Astrocyte (in vitro differentiated cells and primary cell): ENCODE results near the gene MADD. TPM values are rescaled to one million over a fixed set of nuclear protein-coding genes. Genes with fewer than 3 reads are reported as not detected.

Experiments used
- DNase-seq: peaks from one replicate; pipeline ENCODE4 v3.0.0-alpha.2; 2010; ENCODE audit warnings: low read depth
- FAIRE-seq: peaks from 2 replicates; lab custom pipeline; 2011; peaks lifted over from hg19 to GRCh38; lab: Jason Lieb, UNC
- H2AFZ ChIP-seq: 2 replicates; pipeline ENCODE4 v1.6.0; 2012; ENCODE audit warnings: low read depth, low read length, inconsistent platforms
- H3K27ac ChIP-seq: 2 replicates; pipeline ENCODE4 v1.5.1; 2011; ENCODE audit warnings: low read depth, low read length, inconsistent platforms
- H3K27me3 ChIP-seq: 2 replicates; pipeline ENCODE4 v1.6.0; 2011; ENCODE audit warnings: low read length, inconsistent platforms; ENCODE audit not compliant: insufficient read depth
- H3K36me3 ChIP-seq: 2 replicates; pipeline ENCODE4 v1.5.1; 2011; ENCODE audit warnings: low read length, inconsistent platforms; ENCODE audit not compliant: insufficient read depth
- H3K4me1 ChIP-seq: 2 replicates; pipeline ENCODE4 v1.5.1; 2011; ENCODE audit warnings: low read length, inconsistent platforms; ENCODE audit not compliant: insufficient read depth
- H3K4me2 ChIP-seq: 2 replicates; pipeline ENCODE4 v1.6.0; 2012; ENCODE audit warnings: low read length, inconsistent platforms
- H3K4me3 ChIP-seq: 2 replicates; pipeline ENCODE4 v1.5.1; 2011; ENCODE audit warnings: low read depth, mild to moderate bottlenecking, low read length, inconsistent platforms; ENCODE audit not compliant: insufficient read depth
- H3K79me2 ChIP-seq: 2 replicates; pipeline ENCODE4 v1.6.0; 2012; ENCODE audit warnings: mild to moderate bottlenecking, low read length, inconsistent platforms; ENCODE audit not compliant: insufficient read depth
- H3K9ac ChIP-seq: 2 replicates; pipeline ENCODE4 v1.6.0; 2012; ENCODE audit warnings: mild to moderate bottlenecking, low read length, inconsistent platforms
- H3K9me3 ChIP-seq: 2 replicates; pipeline ENCODE4 v1.5.1; 2012; ENCODE audit warnings: low read depth, mild to moderate bottlenecking, low read length, inconsistent platforms; ENCODE audit not compliant: insufficient read depth
- H4K20me1 ChIP-seq: 2 replicates; pipeline ENCODE4 v1.6.0; 2012; ENCODE audit warnings: low read length, inconsistent platforms; ENCODE audit not compliant: insufficient read depth
- H3K27ac Mint-ChIP-seq: one replicate; pipeline ENCODE4 v1.8.0; 2021; ENCODE audit warnings: mild to moderate bottlenecking, mixed read lengths; ENCODE audit not compliant: unreplicated experiment
- H3K27me3 Mint-ChIP-seq: one replicate; pipeline ENCODE4 v1.8.0; 2021; ENCODE audit warnings: low read depth, mixed read lengths; ENCODE audit not compliant: unreplicated experiment
- H3K36me3 Mint-ChIP-seq: one replicate; pipeline ENCODE4 v1.8.0; 2021; ENCODE audit warnings: low read depth, mixed read lengths; ENCODE audit not compliant: unreplicated experiment
- H3K4me1 Mint-ChIP-seq: one replicate; pipeline ENCODE4 v1.8.0; 2021; ENCODE audit warnings: low read depth, mixed read lengths; ENCODE audit not compliant: unreplicated experiment
- H3K4me3 Mint-ChIP-seq: one replicate; pipeline ENCODE4 v1.8.0; 2021; ENCODE audit warnings: mild to moderate bottlenecking, moderate library complexity, mixed read lengths; ENCODE audit not compliant: unreplicated experiment
- H3K9me3 Mint-ChIP-seq: one replicate; pipeline ENCODE4 v1.8.0; 2021; ENCODE audit warnings: mild to moderate bottlenecking, mixed read lengths; ENCODE audit not compliant: unreplicated experiment
- EZH2 ChIP-seq: IDR thresholded peaks from 2 replicates; pipeline ENCODE4 v1.6.1; 2012; ENCODE audit warnings: mild to moderate bottlenecking, low read length, inconsistent platforms; ENCODE audit not compliant: insufficient read depth
- total RNA-seq: library from RNA; stranded (reverse); gene quantifications from 2 replicates; pipeline ENCODE4 v1.2.1, GENCODE V29; 2021
- TF ChIP-seq, protein P1 (sequence below): IDR thresholded peaks from 2 replicates; pipeline ENCODE4 v1.5.1; 2011; ENCODE audit warnings: low read depth, mild to moderate bottlenecking, inconsistent platforms, low read length, moderate library complexity; ENCODE audit not compliant: insufficient read depth

Gene MADD
- total RNA-seq, 1 donor from 2014 or later, result 22.9 TPM

DNA sequence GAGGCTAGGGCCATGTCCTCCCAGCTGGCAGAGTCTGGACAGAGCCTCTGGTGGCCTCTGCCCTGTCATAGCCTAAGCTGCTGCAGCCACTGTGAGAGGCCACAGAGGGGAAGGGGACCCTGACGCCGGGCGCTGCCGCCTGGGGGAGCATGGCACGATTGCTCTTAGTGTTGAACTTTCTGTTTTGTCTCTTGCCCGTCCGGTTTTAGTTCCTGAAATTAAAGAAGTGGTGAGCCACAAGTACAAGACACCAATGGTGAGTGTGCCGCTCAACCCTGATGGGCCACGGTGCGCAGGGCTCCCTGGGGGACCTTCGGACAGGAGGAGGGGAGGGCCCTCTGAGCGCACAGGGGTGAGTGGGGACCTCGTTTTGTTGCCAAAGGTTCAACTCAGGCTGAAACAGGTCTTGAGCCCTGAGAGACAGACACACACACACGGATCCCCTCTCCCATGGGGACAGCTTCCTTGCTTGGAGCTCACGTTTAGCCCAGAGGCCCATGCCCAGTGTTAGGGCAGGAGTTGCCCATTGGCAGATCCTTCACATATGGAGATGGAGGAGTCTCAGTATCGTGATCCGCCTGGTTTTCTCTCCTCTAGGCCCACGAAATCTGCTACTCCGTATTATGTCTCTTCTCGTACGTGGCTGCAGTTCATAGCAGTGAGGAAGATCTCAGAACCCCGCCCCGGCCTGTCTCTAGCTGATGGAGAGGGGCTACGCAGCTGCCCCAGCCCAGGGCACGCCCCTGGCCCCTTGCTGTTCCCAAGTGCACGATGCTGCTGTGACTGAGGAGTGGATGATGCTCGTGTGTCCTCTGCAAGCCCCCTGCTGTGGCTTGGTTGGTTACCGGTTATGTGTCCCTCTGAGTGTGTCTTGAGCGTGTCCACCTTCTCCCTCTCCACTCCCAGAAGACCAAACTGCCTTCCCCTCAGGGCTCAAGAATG, 58.8 kb downstream of the MADD start:
- Histone ChIP-seq H3K9me3 (no peaks in the 10 kb centered on the region), H3K27ac (no peak overlapping the region), H3K36me3 (no peaks in the 10 kb centered on the region), H3K4me2 (no peak overlapping the region), H3K4me1 (no peaks in the 10 kb centered on the region), H3K27me3 (no peaks in the 10 kb centered on the region), H2AFZ (no peak overlapping the region), H3K4me3 (no peak overlapping the region), H3K9ac (no peak overlapping the region), H4K20me1 (no peaks in the 10 kb centered on the region), H3K79me2 (no peaks in the 10 kb centered on the region)
- DNase-seq, result no peak
- Mint-ChIP-seq H3K27ac (no peak overlapping the region), H3K4me1 (no peaks in the 10 kb centered on the region), H3K4me3 (no peak overlapping the region), H3K9me3 (no peaks in the 10 kb centered on the region), H3K36me3 (peaks cover 23% of the 10 kb centered on the region), H3K27me3 (no peaks in the 10 kb centered on the region)
- TF ChIP-seq, protein P1, sequence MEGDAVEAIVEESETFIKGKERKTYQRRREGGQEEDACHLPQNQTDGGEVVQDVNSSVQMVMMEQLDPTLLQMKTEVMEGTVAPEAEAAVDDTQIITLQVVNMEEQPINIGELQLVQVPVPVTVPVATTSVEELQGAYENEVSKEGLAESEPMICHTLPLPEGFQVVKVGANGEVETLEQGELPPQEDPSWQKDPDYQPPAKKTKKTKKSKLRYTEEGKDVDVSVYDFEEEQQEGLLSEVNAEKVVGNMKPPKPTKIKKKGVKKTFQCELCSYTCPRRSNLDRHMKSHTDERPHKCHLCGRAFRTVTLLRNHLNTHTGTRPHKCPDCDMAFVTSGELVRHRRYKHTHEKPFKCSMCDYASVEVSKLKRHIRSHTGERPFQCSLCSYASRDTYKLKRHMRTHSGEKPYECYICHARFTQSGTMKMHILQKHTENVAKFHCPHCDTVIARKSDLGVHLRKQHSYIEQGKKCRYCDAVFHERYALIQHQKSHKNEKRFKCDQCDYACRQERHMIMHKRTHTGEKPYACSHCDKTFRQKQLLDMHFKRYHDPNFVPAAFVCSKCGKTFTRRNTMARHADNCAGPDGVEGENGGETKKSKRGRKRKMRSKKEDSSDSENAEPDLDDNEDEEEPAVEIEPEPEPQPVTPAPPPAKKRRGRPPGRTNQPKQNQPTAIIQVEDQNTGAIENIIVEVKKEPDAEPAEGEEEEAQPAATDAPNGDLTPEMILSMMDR, result no peak
- no peak for TF ChIP-seq EZH2
- no peak for FAIRE-seq

DNA sequence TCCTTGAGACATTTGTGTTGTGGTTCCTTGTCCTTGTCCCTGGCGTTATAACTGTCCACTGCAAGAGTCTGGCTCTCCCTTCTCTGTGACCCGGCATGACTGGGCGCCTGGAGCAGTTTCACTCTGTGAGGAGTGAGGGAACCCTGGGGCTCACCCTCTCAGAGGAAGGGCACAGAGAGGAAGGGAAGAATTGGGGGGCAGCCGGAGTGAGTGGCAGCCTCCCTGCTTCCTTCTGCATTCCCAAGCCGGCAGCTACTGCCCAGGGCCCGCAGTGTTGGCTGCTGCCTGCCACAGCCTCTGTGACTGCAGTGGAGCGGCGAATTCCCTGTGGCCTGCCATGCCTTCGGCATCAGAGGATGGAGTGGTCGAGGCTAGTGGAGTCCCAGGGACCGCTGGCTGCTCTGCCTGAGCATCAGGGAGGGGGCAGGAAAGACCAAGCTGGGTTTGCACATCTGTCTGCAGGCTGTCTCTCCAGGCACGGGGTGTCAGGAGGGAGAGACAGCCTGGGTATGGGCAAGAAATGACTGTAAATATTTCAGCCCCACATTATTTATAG, 59.6 kb downstream of the MADD start:
- DNase-seq (no peak), FAIRE-seq (no peak)
- no peak overlapping the region for H3K4me3 ChIP-seq
- no peaks in the 10 kb centered on the region for H3K9me3 ChIP-seq
- no peaks in the 10 kb centered on the region for H3K9me3 Mint-ChIP-seq
- H3K79me2 ChIP-seq, result no peaks in the 10 kb centered on the region
- no peaks in the 10 kb centered on the region for H4K20me1 ChIP-seq
- no peak overlapping the region for H3K27ac ChIP-seq
- H3K9ac ChIP-seq, result no peak overlapping the region
- H3K27ac Mint-ChIP-seq, result no peak overlapping the region
- H3K27me3 ChIP-seq, result no peaks in the 10 kb centered on the region
- no peak overlapping the region for H2AFZ ChIP-seq
- H3K27me3 Mint-ChIP-seq, result no peaks in the 10 kb centered on the region
- no peak for TF ChIP-seq EZH2
- TF ChIP-seq, protein P1, result no peak
- no peaks in the 10 kb centered on the region for H3K4me1 Mint-ChIP-seq
- H3K4me1 ChIP-seq, result no peaks in the 10 kb centered on the region
- no peak overlapping the region for H3K4me3 Mint-ChIP-seq
- no peak overlapping the region for H3K4me2 ChIP-seq
- peaks cover 23% of the 10 kb centered on the region for H3K36me3 Mint-ChIP-seq
- H3K36me3 ChIP-seq, result no peaks in the 10 kb centered on the region
